H9 (cell line): ENCODE measurements around the gene AMOTL1. TPM values are rescaled to one million over a fixed set of nuclear protein-coding genes. Genes with fewer than 3 reads are reported as not detected.

Source experiments
- DNase-seq: peaks from one replicate; pipeline ENCODE4 v3.0.0-alpha.2; 2017
- H2AFZ ChIP-seq: one replicate; pipeline ENCODE4 v1.6.1; 2013; ENCODE audit warnings: mild to moderate bottlenecking, low read length, control low read depth, moderate library complexity
- H2AK5ac ChIP-seq: 2 replicates; pipeline ENCODE4 v1.6.1; 2013; ENCODE audit warnings: low read length, control low read depth, mixed read lengths; ENCODE audit not compliant: insufficient read length
- H2BK120ac ChIP-seq: one replicate; pipeline ENCODE4 v1.6.1; 2013; ENCODE audit warnings: low read depth, mild to moderate bottlenecking, low read length, control low read depth, inconsistent platforms; ENCODE audit not compliant: poor library complexity, severe bottlenecking
- H2BK12ac ChIP-seq: 2 replicates; pipeline ENCODE4 v1.6.1; 2013; ENCODE audit warnings: low read length, control low read depth, mixed read lengths, low read depth; ENCODE audit not compliant: insufficient read length
- H2BK15ac ChIP-seq: 2 replicates; pipeline ENCODE4 v1.6.1; 2013; ENCODE audit warnings: low read depth, low read length, control low read depth
- H2BK20ac ChIP-seq: one replicate; pipeline ENCODE4 v1.6.1; 2013; ENCODE audit warnings: low read depth, mild to moderate bottlenecking, low read length, control low read depth, inconsistent platforms; ENCODE audit not compliant: poor library complexity, severe bottlenecking
- H2BK5ac ChIP-seq: 2 replicates; pipeline ENCODE4 v1.6.1; 2013; ENCODE audit warnings: low read length, control low read depth, mixed read lengths; ENCODE audit not compliant: insufficient read length
- H3K14ac ChIP-seq: 2 replicates; pipeline ENCODE4 v1.6.1; 2013; ENCODE audit warnings: low read length, control low read depth; ENCODE audit not compliant: insufficient read depth
- H3K18ac ChIP-seq: 2 replicates; pipeline ENCODE4 v1.6.1; 2013; ENCODE audit warnings: low read depth, mild to moderate bottlenecking, mixed read lengths, low read length, control low read depth; ENCODE audit not compliant: insufficient read length
- H3K23ac ChIP-seq: 2 replicates; pipeline ENCODE4 v1.6.1; 2013; ENCODE audit warnings: low read length, control low read depth, mixed read lengths, low read depth; ENCODE audit not compliant: insufficient read length
- H3K23me2 ChIP-seq: 2 replicates; pipeline ENCODE4 v1.6.1; 2013; ENCODE audit warnings: low read depth, mild to moderate bottlenecking, mixed read lengths, low read length, control low read depth; ENCODE audit not compliant: insufficient read length, poor library complexity, severe bottlenecking
- H3K27ac ChIP-seq: 2 replicates; pipeline ENCODE4 v1.5.1; 2013; ENCODE audit warnings: low read length, control low read depth, mixed read lengths, low read depth; ENCODE audit not compliant: insufficient read length
- H3K27me3 ChIP-seq: 2 replicates; pipeline ENCODE4 v1.6.1; 2013; ENCODE audit warnings: low read length, control low read depth, inconsistent platforms; ENCODE audit not compliant: insufficient read depth
- H3K4ac ChIP-seq: 2 replicates; pipeline ENCODE4 v1.6.1; 2013; ENCODE audit warnings: low read depth, mild to moderate bottlenecking, control low read depth, inconsistent platforms, low read length, moderate library complexity
- H3K4me1 ChIP-seq: 2 replicates; pipeline ENCODE4 v1.6.1; 2013; ENCODE audit warnings: low read length, control low read depth, inconsistent platforms; ENCODE audit not compliant: insufficient read depth
- H3K4me2 ChIP-seq: 2 replicates; pipeline ENCODE4 v1.6.1; 2013; ENCODE audit warnings: low read length, control low read depth, mixed read lengths; ENCODE audit not compliant: insufficient read length, insufficient read depth
- H3K56ac ChIP-seq: 2 replicates; pipeline ENCODE4 v1.6.1; 2013; ENCODE audit warnings: low read depth, mild to moderate bottlenecking, mixed read lengths, low read length, control low read depth; ENCODE audit not compliant: insufficient read length
- H3K79me1 ChIP-seq: 2 replicates; pipeline ENCODE4 v1.6.1; 2013; ENCODE audit warnings: low read depth, mild to moderate bottlenecking, moderate library complexity, low read length, control low read depth, inconsistent platforms; ENCODE audit not compliant: insufficient read depth, poor library complexity, severe bottlenecking
- H3K79me2 ChIP-seq: 2 replicates; pipeline ENCODE4 v1.6.1; 2013; ENCODE audit warnings: low read length, control low read depth, inconsistent platforms; ENCODE audit not compliant: insufficient read depth
- H3K9ac ChIP-seq: 2 replicates; pipeline ENCODE4 v1.6.1; 2013; ENCODE audit warnings: low read length, control low read depth, mixed read lengths; ENCODE audit not compliant: insufficient read length; ENCODE audit errors: extremely low read depth
- H3K9me3 ChIP-seq: one replicate; pipeline ENCODE4 v1.6.1; 2013; ENCODE audit warnings: low read depth, low read length, inconsistent platforms; ENCODE audit not compliant: control insufficient read depth
- H3T11ph ChIP-seq: one replicate; pipeline ENCODE4 v1.6.1; 2013; ENCODE audit warnings: mild to moderate bottlenecking, low read length, control low read depth, inconsistent platforms
- H4K20me1 ChIP-seq: one replicate; pipeline ENCODE4 v1.6.1; 2013; ENCODE audit not compliant: control insufficient read depth, insufficient read length, insufficient read depth
- H4K5ac ChIP-seq: 2 replicates; pipeline ENCODE4 v1.6.1; 2013; ENCODE audit warnings: low read depth, mild to moderate bottlenecking, mixed read lengths, low read length, control low read depth; ENCODE audit not compliant: insufficient read length
- H4K8ac ChIP-seq: replicated peaks from 2 replicates; pipeline ENCODE4 v1.6.1; 2013; ENCODE audit warnings: low read length, control low read depth, mixed read lengths, low read depth; ENCODE audit not compliant: insufficient read length
- H4K91ac ChIP-seq: 2 replicates; pipeline ENCODE4 v1.6.1; 2013; ENCODE audit warnings: low read depth, mild to moderate bottlenecking, moderate library complexity, mixed read lengths, low read length, control low read depth; ENCODE audit not compliant: insufficient read length
- H3K27ac Mint-ChIP-seq, 3 experiments: 2 replicates in 2 of 3; 3 replicates in 1 of 3; pipeline ENCODE4 v1.8.0; 2020 to 2021; ENCODE audit warnings: mixed read lengths in 3 of 3, mild to moderate bottlenecking in 1 of 3, moderate library complexity in 1 of 3
- H3K27me3 Mint-ChIP-seq: 2 replicates; pipeline ENCODE4 v1.8.0; 2021; ENCODE audit warnings: low read depth, mild to moderate bottlenecking, moderate library complexity, mixed read lengths
- H3K36me3 Mint-ChIP-seq, 3 experiments: 2 replicates in 2 of 3; 3 replicates in 1 of 3; pipeline ENCODE4 v1.8.0; 2020 to 2021; ENCODE audit warnings: low read depth in 3 of 3, mixed read lengths in 3 of 3; ENCODE audit not compliant: insufficient read depth in 1 of 3
- H3K4me1 Mint-ChIP-seq, 2 experiments: 2 replicates each; pipeline ENCODE4 v1.8.0; 2020; ENCODE audit warnings: mixed read lengths in 2 of 2
- H3K4me3 Mint-ChIP-seq, 2 experiments: 2 replicates in 1 of 2; 3 replicates in 1 of 2; pipeline ENCODE4 v1.8.0; 2020 to 2021; ENCODE audit warnings: mild to moderate bottlenecking in 2 of 2, mixed read lengths in 2 of 2, moderate library complexity in 1 of 2
- H3K9me3 Mint-ChIP-seq, 2 experiments: 2 replicates in 1 of 2; 3 replicates in 1 of 2; pipeline ENCODE4 v1.8.0; 2020; ENCODE audit warnings: mild to moderate bottlenecking in 2 of 2, mixed read lengths in 2 of 2, moderate library complexity in 1 of 2
- WGBS: extraction: QIAGEN DNeasy Blood & Tissue Kit; methylation state at CpG from one replicate; pipeline ENCODE4 v1.1.7; 2013; ENCODE audit warnings: missing lambda C conversion rate, low lambda C conversion rate, mixed read lengths; ENCODE audit not compliant: insufficient read length; ENCODE audit errors: extremely low coverage; 5-methylcytosine and 5-hydroxymethylcytosine counted together
- total RNA-seq: library from RNA; stranded (reverse); gene quantifications from 2 replicates; pipeline ENCODE4 v1.2.1, GENCODE V29; 2021
- TF ChIP-seq, protein P1 (sequence below): fragments of 200-600 bp; sonication (generic); conservative IDR thresholded peaks from 3 replicates; pipeline ENCODE4 v1.8.0; 2021; ENCODE audit warnings: antibody characterized with exemption, mild to moderate bottlenecking

Gene AMOTL1
- total RNA-seq, 1 experiment from 2014 or later = 18.5 TPM

- Histone ChIP-seq H3K14ac (no peak overlapping the region), H3K9ac (no peak overlapping the region), H3K79me1 (no peaks in the 10 kb centered on the region), H2BK20ac (no peak overlapping the region), H3K56ac (no peak overlapping the region), H2BK12ac (no peak overlapping the region), H3K4me2 (no peak overlapping the region), H3K23ac (no peak overlapping the region), H4K20me1 (no peaks in the 10 kb centered on the region), H3K27ac (no peak overlapping the region), H2BK5ac (no peak overlapping the region), H3K4ac (no peak overlapping the region), H4K91ac (no peak overlapping the region), H2BK15ac (no peak overlapping the region), H2BK120ac (no peak overlapping the region), H4K5ac (no peak overlapping the region), H3K23me2 (no peaks in the 10 kb centered on the region), H3T11ph (no peak overlapping the region), H2AK5ac (no peak overlapping the region), H4K8ac (no peak overlapping the region), H3K18ac (no peak overlapping the region), H3K9me3 (peaks cover 7% of the 10 kb centered on the region), H3K27me3 (no peaks in the 10 kb centered on the region), H2AFZ (no peak overlapping the region), H3K79me2 (no peaks in the 10 kb centered on the region), H3K4me1 (no peaks in the 10 kb centered on the region)
- WGBS = no CpG with 5 or more reads among the region's 2 CpGs
- Mint-ChIP-seq H3K27ac (no peak overlapping the region), H3K4me1 (peaks cover 9% of the 10 kb centered on the region in 2 experiments), H3K9me3 (peaks cover 10 to 12% of the 10 kb centered on the region in 2 experiments; a peak in 4 of 5 replicates), H3K36me3 (peaks cover 15 to 23% (median 19%) of the 10 kb centered on the region in 3 experiments), H3K27me3 (no peaks in the 10 kb centered on the region), H3K4me3 (no peak overlapping the region)
- TF ChIP-seq, protein P1, sequence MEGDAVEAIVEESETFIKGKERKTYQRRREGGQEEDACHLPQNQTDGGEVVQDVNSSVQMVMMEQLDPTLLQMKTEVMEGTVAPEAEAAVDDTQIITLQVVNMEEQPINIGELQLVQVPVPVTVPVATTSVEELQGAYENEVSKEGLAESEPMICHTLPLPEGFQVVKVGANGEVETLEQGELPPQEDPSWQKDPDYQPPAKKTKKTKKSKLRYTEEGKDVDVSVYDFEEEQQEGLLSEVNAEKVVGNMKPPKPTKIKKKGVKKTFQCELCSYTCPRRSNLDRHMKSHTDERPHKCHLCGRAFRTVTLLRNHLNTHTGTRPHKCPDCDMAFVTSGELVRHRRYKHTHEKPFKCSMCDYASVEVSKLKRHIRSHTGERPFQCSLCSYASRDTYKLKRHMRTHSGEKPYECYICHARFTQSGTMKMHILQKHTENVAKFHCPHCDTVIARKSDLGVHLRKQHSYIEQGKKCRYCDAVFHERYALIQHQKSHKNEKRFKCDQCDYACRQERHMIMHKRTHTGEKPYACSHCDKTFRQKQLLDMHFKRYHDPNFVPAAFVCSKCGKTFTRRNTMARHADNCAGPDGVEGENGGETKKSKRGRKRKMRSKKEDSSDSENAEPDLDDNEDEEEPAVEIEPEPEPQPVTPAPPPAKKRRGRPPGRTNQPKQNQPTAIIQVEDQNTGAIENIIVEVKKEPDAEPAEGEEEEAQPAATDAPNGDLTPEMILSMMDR = no peak
- DNase-seq = no peak
These were observed 114.8 kb downstream of the AMOTL1 start for GRCh38 chr11:94882931-94883330.
